Esophagus muscularis mucosa (tissue), 4 donors: ENCODE data around the gene DEUP1. TPM values are rescaled to one million over a fixed set of nuclear protein-coding genes. Genes with fewer than 3 reads are reported as not detected.

Experiments
- DNase-seq: peaks from one replicate; pipeline ENCODE4 v3.0.0-alpha.2; 2017; ENCODE audit errors: extremely low spot score
- H3K27ac ChIP-seq, 4 donors: fragments of 200-600 bp; sonication (generic); replicated peaks in 1 of 4; 1 replicate in 3 of 4; 2 replicates in 1 of 4; pipeline ENCODE4 v1.5.1; 2016 to 2019; ENCODE audit warnings: mild to moderate bottlenecking in 1 of 4
- H3K27me3 ChIP-seq, 4 donors: fragments of 200-600 bp; sonication (generic); one replicate each; pipeline versions ENCODE4 v1.5.1 to v1.6.0; 2016 to 2019
- H3K36me3 ChIP-seq, 4 donors: fragments of 200-600 bp; sonication (generic); one replicate each; pipeline ENCODE4 v1.5.1; 2016 to 2019
- H3K4me1 ChIP-seq, 4 donors: fragments of 200-600 bp; sonication (generic); one replicate each; pipeline ENCODE4 v1.5.1; 2016 to 2019
- H3K4me3 ChIP-seq, 4 donors: fragments of 200-600 bp; sonication (generic); 1 replicate in 2 of 4; 2 replicates in 2 of 4; pipeline ENCODE4 v1.5.1; 2016 to 2019; ENCODE audit warnings: mild to moderate bottlenecking in 4 of 4, moderate library complexity in 1 of 4
- H3K9me3 ChIP-seq, 4 donors: fragments of 200-600 bp; sonication (generic); 1 replicate in 3 of 4; 2 replicates in 1 of 4; pipeline ENCODE4 v1.5.1; 2016 to 2019
- CTCF ChIP-seq, 3 experiments: fragments of 200-600 bp in 2 of 3; fragments of 450-650 bp in 1 of 3; sonication (generic) in 2 of 3; IDR thresholded peaks; one replicate each; pipeline ENCODE4 v1.5.1; 2017 to 2019; ENCODE audit warnings: antibody characterized with exemption in 3 of 3, mild to moderate bottlenecking in 2 of 3, moderate library complexity in 1 of 3
- EP300 ChIP-seq: sonication (generic); formaldehyde crosslinking; IDR thresholded peaks from one replicate; pipeline ENCODE4 v1.6.1; 2017; ENCODE audit warnings: antibody characterized with exemption
- POLR2A ChIP-seq: fragments of 450-650 bp; IDR thresholded peaks from one replicate; pipeline ENCODE4 v1.6.1; 2017; ENCODE audit warnings: antibody characterized with exemption, moderate library complexity, mild to moderate bottlenecking, low read depth
- POLR2AphosphoS5 ChIP-seq, 2 donors: sonication (generic); formaldehyde crosslinking; IDR thresholded peaks; one replicate each; pipeline ENCODE4 v1.6.1; 2017; ENCODE audit warnings: antibody characterized with exemption in 2 of 2
- WGBS: methylation state at CpG from one replicate; pipeline ENCODE4 v1.1.5; 2018; 5-methylcytosine and 5-hydroxymethylcytosine counted together
- intact Hi-C: fragments of 100-400 bp; cut with DNase I; formaldehyde crosslinking; loops from one replicate; pipeline ENCODE4 v1.15.1; 2023
- total RNA-seq, 4 donors: library from RNA; depleted of rRNA; stranded (reverse); fragments of >200 nt; gene quantifications; one replicate each; pipeline versions ENCODE4 v1.1.0 to v1.2.1, GENCODE V29; 2016

DEUP1 gene
- total RNA-seq, 4 donors from 2014 or later: not detected

- no peaks in the 10 kb centered on the region for H3K27me3 ChIP-seq
- 96% methylated on average over 1 of the region's 1 CpG for WGBS
- no peaks in the 10 kb centered on the region for H3K9me3 ChIP-seq
- TF ChIP-seq POLR2A (no peak), CTCF (IDR thresholded peaks at IDR 0.05) (no peak), POLR2AphosphoS5 (IDR thresholded peaks at IDR 0.05) (no peak), EP300 (no peak)
- peak; percentile 21 for DNase-seq
- H3K27ac ChIP-seq: no peak overlapping the region
- no peaks in the 10 kb centered on the region for H3K4me1 ChIP-seq
- peaks cover 0 to 8% (median 3%) of the 10 kb centered on the region in 4 donors for H3K36me3 ChIP-seq
- intact Hi-C loops: no loop called here
- H3K4me3 ChIP-seq: no peak overlapping the region
These were observed 143.6 kb downstream of the DEUP1 start for GRCh38 chr11:93474123-93474522.

GRCh38 chr11:93476796-93477195 lies 146.3 kb downstream of the DEUP1 start:
- 63% methylated on average over 3 of the region's 3 CpGs for WGBS
- Histone ChIP-seq H3K4me1 (no peaks in the 10 kb centered on the region), H3K27me3 (no peaks in the 10 kb centered on the region), H3K9me3 (no peaks in the 10 kb centered on the region), H3K27ac (no peak overlapping the region), H3K4me3 (no peak overlapping the region), H3K36me3 (peaks cover 0 to 10% (median 4%) of the 10 kb centered on the region in 4 donors)
- intact Hi-C loops: no loop called here
- no peak for TF ChIP-seq CTCF (IDR thresholded peaks at IDR 0.05)
- no peak for TF ChIP-seq POLR2A
- TF ChIP-seq EP300: no peak
- no peak for TF ChIP-seq POLR2AphosphoS5 (IDR thresholded peaks at IDR 0.05)
- peak; percentile 53 for DNase-seq

- H3K9me3 ChIP-seq: no peaks in the 10 kb centered on the region
- H3K4me3 ChIP-seq: no peak overlapping the region
- H3K27ac ChIP-seq: no peak overlapping the region
- H3K36me3 ChIP-seq: peaks cover 0 to 10% (median 4%) of the 10 kb centered on the region in 4 donors
- TF ChIP-seq POLR2AphosphoS5 (IDR thresholded peaks at IDR 0.05): no peak
- no peak for TF ChIP-seq POLR2A
- TF ChIP-seq EP300: no peak
- TF ChIP-seq CTCF (IDR thresholded peaks at IDR 0.05): no peak
- H3K27me3 ChIP-seq: no peaks in the 10 kb centered on the region
- 90% methylated on average over 11 of the region's 11 CpGs for WGBS
- DNase-seq: peak; percentile 45
- intact Hi-C loops: no loop called here
- H3K4me1 ChIP-seq: no peaks in the 10 kb centered on the region
These were observed 147.2 kb downstream of the DEUP1 start for GRCh38 chr11:93477684-93478234.

GRCh38 chr11:93478841-93479240 lies 148.3 kb downstream of the DEUP1 start:
- peak; percentile 74 for DNase-seq
- Histone ChIP-seq H3K27me3 (no peaks in the 10 kb centered on the region), H3K4me1 (no peaks in the 10 kb centered on the region), H3K36me3 (peaks cover 0 to 10% (median 4%) of the 10 kb centered on the region in 4 donors), H3K9me3 (no peaks in the 10 kb centered on the region), H3K4me3 (no peak overlapping the region), H3K27ac (no peak overlapping the region)
- TF ChIP-seq POLR2AphosphoS5 (IDR thresholded peaks at IDR 0.05) (no peak), POLR2A (no peak)
- 97% methylated on average over 19 of the region's 19 CpGs for WGBS
- intact Hi-C loops: no loop called here

GRCh38 chr11:93480256-93480655 lies 149.7 kb downstream of the DEUP1 start:
- Histone ChIP-seq H3K27me3 (no peaks in the 10 kb centered on the region), H3K9me3 (no peaks in the 10 kb centered on the region), H3K27ac (no peak overlapping the region), H3K4me1 (peaks cover 0 to 3% (median 0%) of the 10 kb centered on the region in 4 donors), H3K36me3 (peaks cover 0 to 10% (median 4%) of the 10 kb centered on the region in 4 donors), H3K4me3 (no peak overlapping the region)
- WGBS: 98% methylated on average over 6 of the region's 6 CpGs
- intact Hi-C loops: no loop called here
- peak; percentile 57 for DNase-seq
- TF ChIP-seq POLR2A (no peak), EP300 (no peak), POLR2AphosphoS5 (IDR thresholded peaks at IDR 0.05) (no peak), CTCF (IDR thresholded peaks at IDR 0.05) (no peak)
